WTC11 (cell line): Measurements from ENCODE around the gene GIMAP8. TPM values are rescaled to one million over a fixed set of nuclear protein-coding genes. Genes with fewer than 3 reads are reported as not detected.

Experiments used
- ATAC-seq: fragments of 200-7000 bp; cut with Tn5 transposase; 2 replicates; pipeline ENCODE4 v1.10.0; 2021; ENCODE audit warnings: mild to moderate bottlenecking, moderate library complexity
- CTCF ChIA-PET: fragments of 300-600 bp; sonication (Branson Sonifier 250); formaldehyde crosslinking; loops from one replicate; lab custom pipeline; 2021; ENCODE audit warnings: antibody characterized with exemption; lab: Charles Lee
- POLR2A ChIA-PET: fragments of 350-600 bp; sonication (Branson Sonifier 250); formaldehyde crosslinking; loops from one replicate; lab custom pipeline; 2021; ENCODE audit warnings: antibody characterized with exemption; lab: Charles Lee
- DNase-seq: peaks from one replicate; pipeline ENCODE4 v3.0.0; 2021; ENCODE audit warnings: low spot score
- H3K27ac Mint-ChIP-seq: 2 replicates; pipeline ENCODE4 v1.8.0; 2021; ENCODE audit warnings: mixed read lengths
- H3K27me3 Mint-ChIP-seq: 2 replicates; pipeline ENCODE4 v1.8.0; 2021; ENCODE audit warnings: low read depth, mild to moderate bottlenecking, moderate library complexity, mixed read lengths
- H3K36me3 Mint-ChIP-seq: 2 replicates; pipeline ENCODE4 v1.8.0; 2021; ENCODE audit warnings: mixed read lengths
- H3K4me1 Mint-ChIP-seq: 2 replicates; pipeline ENCODE4 v1.8.0; 2022; ENCODE audit warnings: mixed read lengths
- H3K4me3 Mint-ChIP-seq: 2 replicates; pipeline ENCODE4 v1.8.0; 2021; ENCODE audit warnings: mild to moderate bottlenecking, moderate library complexity, mixed read lengths
- H3K9me3 Mint-ChIP-seq: 2 replicates; pipeline ENCODE4 v1.8.0; 2021; ENCODE audit warnings: mixed read lengths
- ARID4B ChIP-seq: sonication (generic); formaldehyde crosslinking; IDR thresholded peaks from 2 replicates; pipeline ENCODE4 v1.8.0; 2023; ENCODE audit warnings: missing genetic modification reagents, mild to moderate bottlenecking, borderline replicate concordance
- CBFB ChIP-seq: sonication (generic); formaldehyde crosslinking; IDR thresholded peaks from 2 replicates; pipeline ENCODE4 v1.8.1; 2022; ENCODE audit warnings: mild to moderate bottlenecking, low read depth, missing genetic modification reagents
- E2F4 ChIP-seq: sonication (generic); formaldehyde crosslinking; IDR thresholded peaks from 2 replicates; pipeline ENCODE4 v1.8.1; 2022; ENCODE audit warnings: low read depth, mild to moderate bottlenecking, moderate library complexity, missing genetic modification reagents, borderline replicate concordance
- NFE2L1 ChIP-seq: sonication (generic); formaldehyde crosslinking; IDR thresholded peaks from 2 replicates; pipeline ENCODE4 v1.8.1; 2023; ENCODE audit warnings: missing genetic modification reagents
- NR1H2 ChIP-seq: sonication (generic); formaldehyde crosslinking; IDR thresholded peaks from 2 replicates; pipeline ENCODE4 v1.9.0; 2021; ENCODE audit warnings: mild to moderate bottlenecking, moderate library complexity, missing genetic modification reagents
- PREB ChIP-seq: sonication (generic); formaldehyde crosslinking; IDR thresholded peaks from 2 replicates; pipeline ENCODE4 v1.8.1; 2022; ENCODE audit warnings: mild to moderate bottlenecking, missing genetic modification reagents, moderate library complexity, borderline replicate concordance
- SOX15 ChIP-seq: fragments of 250-450 bp; sonication (Bioruptor Pico); IDR thresholded peaks from 2 replicates; pipeline ENCODE4 v1.9.0; 2021; ENCODE audit warnings: mild to moderate bottlenecking
- ZNF138 ChIP-seq: sonication (generic); formaldehyde crosslinking; conservative IDR thresholded peaks from 2 replicates; pipeline ENCODE4 v1.8.1; 2022; ENCODE audit warnings: mild to moderate bottlenecking, moderate library complexity, missing genetic modification reagents
- ZNF396 ChIP-seq: fragments of 250-450 bp; sonication (Bioruptor Pico); IDR thresholded peaks from 2 replicates; pipeline ENCODE4 v1.8.0; 2021; ENCODE audit warnings: mild to moderate bottlenecking, moderate library complexity, borderline replicate concordance
- ZNF671 ChIP-seq: fragments of 250-450 bp; sonication (Bioruptor Pico); IDR thresholded peaks from 2 replicates; pipeline ENCODE4 v1.8.0; 2021; ENCODE audit warnings: mild to moderate bottlenecking
- total RNA-seq: library from RNA; stranded (reverse); gene quantifications from 3 replicates; pipeline ENCODE4 v1.2.3, GENCODE V29; 2021
- TF ChIP-seq, protein P1 (sequence below): fragments of 250-450 bp; sonication (Bioruptor Pico); IDR thresholded peaks from 2 replicates; pipeline ENCODE4 v1.9.0; 2021; ENCODE audit warnings: moderate library complexity, mild to moderate bottlenecking, inconsistent platforms, borderline replicate concordance
- TF ChIP-seq, protein P2 (sequence below): sonication (generic); formaldehyde crosslinking; IDR thresholded peaks from 2 replicates; pipeline ENCODE4 v1.8.1; 2022; ENCODE audit warnings: missing genetic modification reagents, borderline replicate concordance
- TF ChIP-seq, protein P3 (sequence below): fragments of 250-450 bp; sonication (Bioruptor Pico); IDR thresholded peaks from 2 replicates; pipeline ENCODE4 v2.1.2; 2022; ENCODE audit warnings: mild to moderate bottlenecking, moderate library complexity

GIMAP8 gene
- total RNA-seq, 1 experiment from 2014 or later, result 0.09 TPM

DNA sequence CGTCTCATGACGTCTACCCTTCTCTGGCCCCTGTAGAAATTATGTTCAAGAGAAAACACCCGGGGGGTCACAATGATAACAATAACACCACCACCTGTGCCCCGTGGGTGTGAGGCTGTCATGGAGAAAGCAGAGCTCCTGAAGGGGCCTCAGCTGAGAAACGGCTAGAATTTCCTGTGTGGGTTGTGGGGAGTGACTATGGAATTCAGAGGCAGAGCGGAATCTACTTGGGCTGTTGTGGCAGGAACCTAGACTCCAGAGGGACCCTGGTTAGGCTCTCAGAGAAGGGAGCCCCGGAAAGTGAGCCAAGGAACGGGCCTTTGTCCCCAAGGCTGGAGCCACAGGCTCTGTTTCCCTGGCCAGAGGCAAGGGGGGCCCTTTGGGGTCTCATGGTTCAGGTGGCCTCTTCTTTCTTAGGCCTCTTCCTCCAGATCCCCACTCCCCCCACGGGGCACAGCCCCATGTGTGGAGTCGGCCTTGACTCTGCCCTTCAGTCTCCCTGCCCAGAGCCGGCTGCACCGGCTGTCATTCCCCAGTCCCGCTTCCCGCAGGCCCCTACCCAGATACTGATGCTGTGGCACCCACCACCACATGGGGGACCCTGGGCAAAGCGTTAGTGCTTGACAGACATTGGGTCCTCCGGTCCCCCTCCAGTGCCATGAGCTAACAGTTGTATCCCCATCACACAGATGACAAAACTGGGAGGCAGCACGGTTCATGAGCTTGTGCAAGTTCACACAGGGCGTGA is 6.5 kb upstream of the GIMAP8 start:
- H3K27ac Mint-ChIP-seq, result no peak overlapping the region
- ATAC-seq, result no peak
- H3K4me1 Mint-ChIP-seq, result peaks cover 5% of the 10 kb centered on the region
- DNase-seq, result no peak
- H3K27me3 Mint-ChIP-seq, result peaks cover 24% of the 10 kb centered on the region
- H3K4me3 Mint-ChIP-seq, result no peak overlapping the region
- peaks cover 3% of the 10 kb centered on the region; the same call in 1 of the 2 replicates for H3K36me3 Mint-ChIP-seq
- TF ChIP-seq ZNF138 (CRISPR knock-in tag), result no peak
- TF ChIP-seq SOX15 (CRISPR knock-in tag), result no peak
- TF ChIP-seq, protein P1, sequence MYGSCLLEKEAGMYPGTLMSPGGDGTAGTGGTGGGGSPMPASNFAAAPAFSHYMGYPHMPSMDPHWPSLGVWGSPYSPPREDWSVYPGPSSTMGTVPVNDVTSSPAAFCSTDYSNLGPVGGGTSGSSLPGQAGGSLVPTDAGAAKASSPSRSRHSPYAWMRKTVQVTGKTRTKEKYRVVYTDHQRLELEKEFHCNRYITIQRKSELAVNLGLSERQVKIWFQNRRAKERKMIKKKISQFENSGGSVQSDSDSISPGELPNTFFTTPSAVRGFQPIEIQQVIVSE (CRISPR knock-in tag), result no peak
- no peak for TF ChIP-seq NR1H2 (CRISPR knock-in tag)
- TF ChIP-seq, protein P2, sequence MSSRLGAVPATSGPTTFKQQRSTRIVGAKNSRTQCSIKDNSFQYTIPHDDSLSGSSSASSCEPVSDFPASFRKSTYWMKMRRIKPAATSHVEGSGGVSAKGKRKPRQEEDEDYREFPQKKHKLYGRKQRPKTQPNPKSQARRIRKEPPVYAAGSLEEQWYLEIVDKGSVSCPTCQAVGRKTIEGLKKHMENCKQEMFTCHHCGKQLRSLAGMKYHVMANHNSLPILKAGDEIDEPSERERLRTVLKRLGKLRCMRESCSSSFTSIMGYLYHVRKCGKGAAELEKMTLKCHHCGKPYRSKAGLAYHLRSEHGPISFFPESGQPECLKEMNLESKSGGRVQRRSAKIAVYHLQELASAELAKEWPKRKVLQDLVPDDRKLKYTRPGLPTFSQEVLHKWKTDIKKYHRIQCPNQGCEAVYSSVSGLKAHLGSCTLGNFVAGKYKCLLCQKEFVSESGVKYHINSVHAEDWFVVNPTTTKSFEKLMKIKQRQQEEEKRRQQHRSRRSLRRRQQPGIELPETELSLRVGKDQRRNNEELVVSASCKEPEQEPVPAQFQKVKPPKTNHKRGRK, result no peak
- no peak for TF ChIP-seq ARID4B
- TF ChIP-seq, protein P3, sequence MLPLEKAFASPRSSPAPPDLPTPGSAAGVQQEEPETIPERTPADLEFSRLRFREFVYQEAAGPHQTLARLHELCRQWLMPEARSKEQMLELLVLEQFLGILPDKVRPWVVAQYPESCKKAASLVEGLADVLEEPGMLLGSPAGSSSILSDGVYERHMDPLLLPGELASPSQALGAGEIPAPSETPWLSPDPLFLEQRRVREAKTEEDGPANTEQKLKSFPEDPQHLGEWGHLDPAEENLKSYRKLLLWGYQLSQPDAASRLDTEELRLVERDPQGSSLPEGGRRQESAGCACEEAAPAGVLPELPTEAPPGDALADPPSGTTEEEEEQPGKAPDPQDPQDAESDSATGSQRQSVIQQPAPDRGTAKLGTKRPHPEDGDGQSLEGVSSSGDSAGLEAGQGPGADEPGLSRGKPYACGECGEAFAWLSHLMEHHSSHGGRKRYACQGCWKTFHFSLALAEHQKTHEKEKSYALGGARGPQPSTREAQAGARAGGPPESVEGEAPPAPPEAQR, result no peak
- TF ChIP-seq NFE2L1, result no peak
- TF ChIP-seq ZNF396 (CRISPR knock-in tag), result no peak
- TF ChIP-seq E2F4 (CRISPR knock-in tag), result no peak
- ChIA-PET CTCF (interaction anchor here (1.2 kb wide), 1 partner anchor 89 kb away, joined by 4 read pairs; no protein-coding TSS in a partner anchor), POLR2A (no interaction called here)
- peaks cover 12% of the 10 kb centered on the region for H3K9me3 Mint-ChIP-seq

- DNase-seq (no peak), ATAC-seq (no peak)
- Mint-ChIP-seq H3K4me1 (peaks cover 7% of the 10 kb centered on the region), H3K27me3 (peaks cover 33% of the 10 kb centered on the region), H3K9me3 (peaks cover 12% of the 10 kb centered on the region), H3K36me3 (peaks cover 3% of the 10 kb centered on the region; the same call in 1 of the 2 replicates), H3K27ac (no peak overlapping the region), H3K4me3 (no peak overlapping the region)
- no peak for TF ChIP-seq PREB (CRISPR knock-in tag)
- no peak for TF ChIP-seq ZNF671
- TF ChIP-seq CBFB (CRISPR knock-in tag), result no peak
- ChIA-PET POLR2A (no interaction called here), CTCF (interaction anchor here (1.2 kb wide), 1 partner anchor 90 kb away, joined by 4 read pairs; no protein-coding TSS in a partner anchor)
These were observed 5.6 kb upstream of the GIMAP8 start for GRCh38 chr7:150444674-150445365.
